HG03378 (cell line): ENCODE results near the gene TMEFF1.
"Not testable (repeated sequence)": the region's sequence is repeated elsewhere in the genome, so short reads cannot be mapped to it uniquely, and the experiment has no call there.

ENCODE experiments used
- ATAC-seq: cut with Tn5 transposase; IDR thresholded peaks from one replicate; pipeline ENCODE4 v1.9.1; 2021; ENCODE audit warnings: mild to moderate bottlenecking, moderate library complexity; ENCODE audit not compliant: unreplicated experiment

The TMEFF1 gene, protein sequence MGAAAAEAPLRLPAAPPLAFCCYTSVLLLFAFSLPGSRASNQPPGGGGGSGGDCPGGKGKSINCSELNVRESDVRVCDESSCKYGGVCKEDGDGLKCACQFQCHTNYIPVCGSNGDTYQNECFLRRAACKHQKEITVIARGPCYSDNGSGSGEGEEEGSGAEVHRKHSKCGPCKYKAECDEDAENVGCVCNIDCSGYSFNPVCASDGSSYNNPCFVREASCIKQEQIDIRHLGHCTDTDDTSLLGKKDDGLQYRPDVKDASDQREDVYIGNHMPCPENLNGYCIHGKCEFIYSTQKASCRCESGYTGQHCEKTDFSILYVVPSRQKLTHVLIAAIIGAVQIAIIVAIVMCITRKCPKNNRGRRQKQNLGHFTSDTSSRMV

DNA sequence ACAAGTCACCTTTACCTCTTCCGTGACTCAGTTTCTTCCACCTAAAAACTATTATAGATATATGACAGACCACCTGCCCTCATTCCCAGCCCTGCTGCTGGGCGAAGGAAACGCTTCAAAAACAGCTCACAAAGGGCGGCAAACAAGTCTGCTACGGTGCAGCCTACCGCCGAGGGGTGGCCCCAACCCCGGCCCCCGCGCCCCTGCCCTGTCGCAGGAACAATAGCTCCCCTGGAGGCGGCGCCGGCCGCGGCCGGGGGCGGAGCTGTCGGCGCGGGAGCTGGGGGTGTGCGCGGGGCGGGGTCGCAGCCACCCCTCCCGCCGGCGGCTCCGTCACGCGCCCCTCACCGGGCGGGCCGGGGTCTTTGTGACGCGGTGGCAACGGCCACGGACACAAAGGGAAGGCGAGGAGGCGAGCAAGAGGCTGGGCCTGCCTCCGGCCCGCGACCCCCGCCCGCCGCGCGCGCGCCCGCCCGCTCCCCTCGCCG, at the start of gene TMEFF1:
Gene TMEFF1, plus strand, starts transcription at position 362 of the 488 bp plus-strand sequence. CDS start 396 bp downstream, outside the sequence.
- ATAC-seq: no peak

DNA sequence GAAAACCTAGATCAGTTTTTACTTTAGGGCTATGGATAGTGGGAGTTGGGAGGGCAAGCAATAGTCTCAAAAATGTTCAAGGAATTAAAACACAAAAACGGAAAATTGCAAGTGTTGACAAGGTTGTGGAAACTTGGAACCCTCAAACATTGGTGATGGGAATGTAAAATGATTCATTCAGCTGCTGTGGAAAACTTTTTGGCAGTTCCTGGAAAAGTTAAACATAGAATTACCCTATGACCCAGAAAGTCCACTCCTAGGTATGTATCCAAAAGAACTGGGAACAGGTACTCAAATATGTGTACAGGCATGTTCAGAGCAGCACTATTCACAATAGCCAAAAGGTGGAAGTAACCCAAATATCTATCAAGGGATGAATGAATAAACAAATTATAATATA, 47.2 kb upstream of the TMEFF1 start:
- no peak for ATAC-seq

DNA sequence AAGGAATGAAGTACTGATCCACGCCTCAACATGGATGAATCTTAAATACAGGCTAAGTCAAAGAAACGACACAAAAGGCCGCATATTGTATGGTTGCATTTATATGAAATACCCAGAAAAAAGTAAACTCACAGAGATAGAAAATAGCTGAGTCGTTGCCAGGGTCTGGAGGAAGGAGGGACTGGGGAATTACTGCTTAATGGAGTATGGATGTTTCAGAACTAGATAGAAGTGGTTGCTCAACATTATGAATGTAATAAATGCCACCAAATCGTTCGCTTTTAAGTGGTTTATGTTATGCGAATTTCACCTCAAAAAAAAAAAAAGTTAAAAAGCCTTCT, 46.8 kb upstream of the TMEFF1 start:
- ATAC-seq: no peak

DNA sequence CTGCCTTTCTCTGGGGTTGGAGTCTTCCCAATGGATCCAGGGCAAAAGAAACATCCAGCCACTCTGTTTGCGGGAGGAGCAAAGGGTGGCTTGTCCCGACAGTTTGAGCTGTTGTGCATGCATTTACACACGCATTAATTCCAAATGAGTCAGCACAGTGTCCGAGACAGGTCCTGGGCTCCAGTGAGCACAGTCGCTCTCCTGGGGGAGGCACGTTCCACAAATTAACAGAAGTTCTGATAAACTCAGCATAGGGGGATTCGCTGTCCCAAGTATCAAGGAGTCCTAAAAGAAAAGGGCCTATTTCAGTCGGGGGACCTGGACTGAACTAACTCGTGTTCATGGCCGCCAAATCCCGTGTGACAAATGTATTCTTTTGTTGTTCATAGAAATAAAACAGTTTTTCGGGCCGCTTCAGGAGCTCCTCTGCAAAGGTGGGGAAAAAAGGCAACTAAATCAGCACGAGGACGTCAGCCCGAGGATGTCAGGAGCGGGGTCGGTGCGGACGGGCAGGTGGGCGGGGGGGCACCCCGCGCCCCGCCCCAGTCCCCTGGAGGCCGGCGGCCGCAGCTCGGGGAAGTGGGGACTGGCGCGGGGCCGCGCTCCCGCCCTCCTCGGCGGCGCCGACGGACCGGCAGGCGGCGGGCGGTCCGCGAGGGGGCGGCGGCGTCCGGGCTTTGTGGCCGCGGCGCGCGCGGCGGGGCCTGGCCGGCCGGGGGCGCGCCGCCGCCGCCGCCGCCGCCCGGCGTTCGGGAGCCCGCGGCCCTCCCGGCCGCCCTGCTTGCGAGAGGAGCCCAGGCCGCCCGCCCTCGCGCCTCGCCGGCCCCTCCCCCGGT, 46.2 kb upstream of the TMEFF1 start, which contains the start of gene MSANTD3:
Gene MSANTD3, plus strand, starts transcription at position 614 of the 836 bp plus-strand sequence. CDS start 14,796 bp downstream, outside the sequence.
- ATAC-seq: peak; percentile 44

DNA sequence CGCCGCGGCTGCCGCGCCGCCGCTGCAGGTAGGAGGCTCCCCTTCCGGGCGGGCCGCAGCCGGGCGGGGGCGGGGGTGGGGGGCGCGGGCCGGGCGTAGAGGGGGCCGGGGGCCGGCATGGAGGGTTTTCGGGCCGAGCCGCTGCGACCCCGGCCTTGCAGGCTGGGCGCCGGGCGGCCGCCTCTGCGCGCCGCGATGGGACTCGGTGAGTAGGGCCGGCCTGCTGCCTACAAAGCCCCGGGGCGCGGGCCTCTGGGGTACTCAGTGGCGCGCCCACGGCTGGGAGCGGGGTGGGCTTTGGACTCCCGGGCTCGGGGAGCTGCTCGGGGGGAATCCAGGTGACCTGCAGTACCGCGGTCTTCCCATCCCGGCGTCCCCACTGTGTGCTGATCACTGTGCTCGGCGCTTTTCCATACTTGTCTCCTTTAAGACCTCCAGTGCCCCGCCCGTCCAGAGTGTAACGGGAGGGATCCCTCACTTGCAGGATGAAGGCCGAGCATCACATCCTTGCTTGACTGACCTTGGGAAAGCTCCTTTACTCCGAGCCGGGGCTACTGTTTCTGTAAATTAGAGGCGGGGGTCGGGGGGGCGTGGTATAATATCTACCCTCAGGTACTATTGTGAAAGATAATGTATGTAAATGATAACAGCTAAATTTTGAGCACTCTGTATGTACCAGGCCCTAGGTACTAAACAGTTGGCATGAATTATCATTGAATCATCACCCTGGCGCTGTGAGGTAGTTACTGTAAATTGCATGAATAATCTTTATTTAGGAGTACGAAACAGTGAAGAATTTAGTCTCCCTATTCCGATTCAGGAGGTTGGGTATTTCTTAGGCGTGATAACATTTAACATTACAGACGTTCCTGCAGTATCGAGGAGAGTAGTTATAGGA, 45.3 kb upstream of the TMEFF1 start:
- peak; percentile 44 for ATAC-seq

DNA sequence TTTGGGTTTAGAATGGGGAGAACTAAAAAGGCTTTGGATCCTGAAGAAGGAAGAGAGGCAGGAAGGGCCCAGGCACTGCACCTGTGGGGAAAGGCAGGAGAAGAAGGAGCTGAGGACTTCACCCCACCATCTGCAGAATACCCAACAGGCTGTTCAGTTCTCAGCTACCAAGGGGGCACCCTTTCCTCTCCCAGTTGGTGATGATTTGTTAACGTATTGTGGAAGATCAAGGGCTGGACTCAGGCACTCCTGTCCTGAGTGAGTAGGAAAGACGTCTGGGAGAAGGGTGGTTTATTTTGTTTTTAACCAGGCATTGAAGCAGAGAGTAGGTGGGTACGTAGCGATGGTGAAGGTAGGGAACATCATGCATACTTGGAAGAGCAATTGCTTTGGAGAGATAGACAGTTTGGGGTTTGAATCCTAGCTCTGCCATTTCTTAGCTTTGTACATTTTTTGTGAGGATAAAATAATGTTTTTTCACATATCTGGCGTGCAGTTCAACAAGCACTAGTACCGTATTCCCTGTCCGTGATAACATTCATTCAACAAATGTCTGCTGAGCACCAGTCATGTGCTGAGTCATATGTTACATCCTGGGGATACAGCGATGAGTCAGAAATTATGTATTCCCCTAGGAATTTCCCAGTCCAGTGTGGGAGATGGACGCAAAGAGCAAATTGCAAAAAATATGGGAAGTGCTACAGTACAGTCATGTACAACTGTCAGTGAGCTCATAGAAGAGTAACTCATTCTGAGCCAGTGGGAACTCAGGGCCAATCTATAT, 43.9 kb upstream of the TMEFF1 start:
- ATAC-seq: no peak

DNA sequence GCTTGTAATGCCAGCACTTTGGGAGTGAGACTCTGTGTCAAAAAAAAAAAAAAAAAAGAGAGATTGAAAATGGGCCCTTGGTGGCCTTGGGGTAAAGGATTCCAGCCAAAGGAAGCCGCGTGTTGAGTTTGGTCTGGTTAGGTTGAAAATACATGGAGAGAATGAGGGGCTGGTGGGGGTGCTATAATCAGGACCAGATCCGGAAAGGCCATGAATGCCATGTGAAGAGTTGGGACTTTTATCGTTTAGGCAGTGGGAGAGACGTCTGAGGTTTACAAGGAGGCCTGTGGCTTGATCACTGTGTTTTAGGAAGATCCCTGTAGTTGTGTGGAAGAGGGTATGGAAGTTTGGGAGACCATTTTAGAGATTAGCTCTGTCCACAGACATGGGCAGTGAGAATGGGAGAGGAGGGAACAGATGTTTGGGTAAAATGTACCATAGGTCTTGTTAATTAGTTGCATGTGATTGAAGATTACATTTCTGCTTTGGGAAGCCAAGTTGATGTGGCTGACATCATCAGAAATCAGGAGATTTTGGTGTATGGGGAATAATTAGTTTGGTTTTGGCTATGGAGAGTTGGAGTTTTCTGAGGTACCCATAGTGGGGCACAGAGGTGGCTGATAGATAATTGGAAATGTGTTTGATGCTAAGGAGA, 42.5 kb upstream of the TMEFF1 start:
- no peak for ATAC-seq

DNA sequence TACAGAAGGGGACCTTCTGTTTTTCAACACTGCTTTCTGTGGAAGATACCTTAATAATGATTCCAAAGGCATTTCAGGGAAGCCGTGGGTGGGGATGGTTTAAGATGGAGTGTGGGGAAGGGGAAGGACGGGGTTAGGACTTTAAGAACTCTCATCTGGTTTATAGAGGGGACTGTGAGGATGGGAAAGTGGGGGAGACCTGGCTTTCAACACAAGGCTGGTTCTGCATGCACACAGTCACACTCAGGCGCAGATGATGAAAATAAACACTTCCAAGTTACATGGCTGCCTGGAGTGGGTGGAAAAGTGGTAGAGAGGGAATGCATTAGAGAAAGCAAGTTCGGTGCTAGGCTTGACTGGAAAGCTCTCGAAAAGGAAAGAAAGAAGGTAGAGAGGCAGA, 41.1 kb upstream of the TMEFF1 start:
- no peak for ATAC-seq

DNA sequence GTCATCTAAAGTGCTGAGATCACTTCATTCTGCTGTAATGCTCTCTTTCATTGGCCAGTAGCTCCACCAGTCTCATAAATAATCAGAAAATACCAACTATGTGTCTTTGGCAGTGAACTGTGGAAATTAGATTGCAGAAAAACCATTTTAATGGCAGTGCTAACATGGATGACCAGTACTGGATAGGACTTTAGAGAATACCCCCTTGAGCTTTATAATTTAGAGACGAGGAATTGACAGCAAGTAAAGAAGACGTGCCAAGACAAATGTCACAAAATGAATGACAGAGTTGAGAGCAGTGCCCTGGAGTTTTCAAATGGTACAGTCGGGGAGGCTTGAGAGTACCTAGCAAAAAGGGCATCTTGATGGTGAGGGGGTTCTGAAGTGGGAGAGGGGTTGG, 40.2 kb upstream of the TMEFF1 start:
- no peak for ATAC-seq

DNA sequence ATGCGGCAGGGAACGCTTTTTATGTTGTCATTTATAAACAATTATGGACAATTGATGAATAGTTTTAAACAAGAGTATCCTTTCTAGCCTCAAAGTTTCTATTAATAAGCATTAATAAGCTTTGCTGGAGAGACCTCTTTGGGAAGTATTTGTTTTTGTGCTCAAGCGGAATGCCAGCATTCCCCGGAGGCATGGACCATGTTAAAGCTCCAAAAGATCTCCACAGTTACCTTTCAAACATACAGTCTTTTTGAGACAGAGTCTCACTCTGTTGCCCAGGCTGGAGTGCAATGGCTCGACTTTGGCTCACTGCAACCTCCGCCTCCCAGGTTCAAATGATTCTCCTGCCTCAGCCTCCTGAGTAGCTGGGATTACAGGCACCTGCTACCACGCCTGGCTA, 36.4 kb upstream of the TMEFF1 start:
- ATAC-seq: no peak

DNA sequence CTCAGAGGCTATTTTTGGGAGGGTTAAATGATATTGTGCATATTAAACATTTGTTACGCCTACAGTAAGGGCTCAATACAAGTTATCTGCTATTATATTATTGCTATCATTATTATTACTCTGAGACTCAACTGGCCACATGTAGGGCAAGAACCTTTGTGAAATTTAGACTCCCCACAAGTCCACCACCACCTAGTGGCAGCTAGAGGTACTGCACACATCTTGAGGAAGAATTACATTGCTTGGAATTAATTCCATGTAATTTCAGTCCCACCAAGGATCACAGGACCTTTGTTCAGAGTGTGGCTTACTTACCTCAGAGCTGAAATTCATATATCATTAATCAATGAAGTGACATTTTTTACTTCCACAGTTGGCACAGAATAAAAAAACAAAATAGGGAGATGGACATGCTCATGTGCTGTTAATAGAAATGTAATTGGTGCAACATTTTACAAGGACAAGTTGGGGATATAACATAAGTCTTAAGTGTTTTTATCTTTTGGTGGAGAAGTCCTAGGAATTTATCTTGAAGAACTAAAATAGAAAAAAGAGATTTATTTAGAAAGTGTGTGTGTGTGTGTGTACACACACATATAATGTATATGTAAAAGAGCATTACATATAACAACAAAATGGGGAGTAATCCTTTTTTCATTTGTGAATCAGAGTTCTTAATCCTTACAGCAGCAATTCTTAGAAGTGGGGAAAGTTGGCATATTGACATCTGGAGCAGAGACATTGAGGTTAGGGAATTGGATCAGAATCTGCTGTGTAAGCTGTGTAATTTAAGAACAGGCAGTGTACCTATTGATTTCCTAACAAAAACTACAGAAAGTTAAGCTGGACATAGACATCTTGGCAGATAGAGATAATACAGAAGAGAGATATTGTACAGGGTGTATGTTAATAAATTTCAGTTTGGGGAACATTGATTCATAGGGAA, 34.8 kb upstream of the TMEFF1 start:
- ATAC-seq: peak; percentile 80

DNA sequence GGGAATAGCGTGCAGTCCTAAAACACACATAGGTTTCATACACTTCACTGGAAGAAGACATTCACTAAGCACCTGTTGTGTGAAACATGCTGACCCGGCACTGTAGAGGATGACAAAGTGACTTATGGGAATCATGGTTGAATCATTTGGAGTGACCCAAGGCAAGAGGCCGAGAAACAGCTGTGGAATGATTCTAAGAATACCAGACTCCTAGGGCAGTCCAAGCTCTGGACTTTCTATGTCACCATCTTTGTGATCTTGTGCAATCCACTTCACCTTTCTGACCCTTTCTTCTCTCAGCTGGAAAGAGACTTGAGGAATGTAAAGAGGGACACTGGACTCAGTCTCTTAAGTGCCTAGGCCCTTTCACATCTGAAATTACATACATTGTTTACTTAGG, 32.9 kb upstream of the TMEFF1 start:
- ATAC-seq: no peak

DNA sequence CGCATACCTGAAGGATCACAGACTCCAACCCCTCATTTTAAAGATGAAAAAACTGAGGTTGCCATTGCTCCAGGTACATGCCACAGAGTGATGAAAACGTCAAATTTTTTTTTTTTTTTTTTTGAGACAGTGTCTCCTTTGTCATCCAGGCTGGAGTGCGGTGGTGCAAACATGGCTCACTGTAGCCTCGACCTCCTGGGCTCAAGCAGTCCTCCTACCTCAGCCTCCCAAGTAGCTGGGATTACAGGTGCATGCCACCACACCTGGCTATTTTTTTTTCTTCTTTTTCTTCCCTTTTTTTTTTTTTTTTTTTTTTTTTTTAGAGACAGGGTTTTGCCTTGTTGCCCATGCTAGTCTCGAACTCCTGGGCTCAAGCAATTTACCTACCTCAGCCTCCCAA, 32.5 kb upstream of the TMEFF1 start:
- ATAC-seq: not testable (repeated sequence)

DNA sequence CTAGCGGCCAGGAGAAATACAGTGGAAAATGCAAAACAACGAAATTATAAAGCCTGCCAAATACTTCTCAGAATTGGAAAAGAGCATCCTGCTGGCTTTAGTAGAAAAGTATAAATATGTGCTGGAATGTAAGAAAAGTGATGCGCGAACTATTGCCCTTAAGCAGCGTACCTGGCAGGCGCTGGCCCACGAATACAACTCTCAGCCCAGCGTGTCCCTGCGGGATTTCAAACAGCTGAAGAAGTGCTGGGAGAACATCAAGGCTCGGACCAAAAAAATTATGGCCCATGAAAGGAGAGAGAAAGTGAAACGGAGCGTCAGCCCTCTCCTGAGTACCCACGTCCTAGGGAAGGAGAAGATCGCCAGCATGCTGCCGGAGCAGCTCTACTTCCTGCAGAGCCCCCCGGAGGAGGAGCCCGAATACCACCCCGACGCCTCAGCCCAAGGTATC, 31.0 kb upstream of the TMEFF1 start:
- ATAC-seq: no peak

DNA sequence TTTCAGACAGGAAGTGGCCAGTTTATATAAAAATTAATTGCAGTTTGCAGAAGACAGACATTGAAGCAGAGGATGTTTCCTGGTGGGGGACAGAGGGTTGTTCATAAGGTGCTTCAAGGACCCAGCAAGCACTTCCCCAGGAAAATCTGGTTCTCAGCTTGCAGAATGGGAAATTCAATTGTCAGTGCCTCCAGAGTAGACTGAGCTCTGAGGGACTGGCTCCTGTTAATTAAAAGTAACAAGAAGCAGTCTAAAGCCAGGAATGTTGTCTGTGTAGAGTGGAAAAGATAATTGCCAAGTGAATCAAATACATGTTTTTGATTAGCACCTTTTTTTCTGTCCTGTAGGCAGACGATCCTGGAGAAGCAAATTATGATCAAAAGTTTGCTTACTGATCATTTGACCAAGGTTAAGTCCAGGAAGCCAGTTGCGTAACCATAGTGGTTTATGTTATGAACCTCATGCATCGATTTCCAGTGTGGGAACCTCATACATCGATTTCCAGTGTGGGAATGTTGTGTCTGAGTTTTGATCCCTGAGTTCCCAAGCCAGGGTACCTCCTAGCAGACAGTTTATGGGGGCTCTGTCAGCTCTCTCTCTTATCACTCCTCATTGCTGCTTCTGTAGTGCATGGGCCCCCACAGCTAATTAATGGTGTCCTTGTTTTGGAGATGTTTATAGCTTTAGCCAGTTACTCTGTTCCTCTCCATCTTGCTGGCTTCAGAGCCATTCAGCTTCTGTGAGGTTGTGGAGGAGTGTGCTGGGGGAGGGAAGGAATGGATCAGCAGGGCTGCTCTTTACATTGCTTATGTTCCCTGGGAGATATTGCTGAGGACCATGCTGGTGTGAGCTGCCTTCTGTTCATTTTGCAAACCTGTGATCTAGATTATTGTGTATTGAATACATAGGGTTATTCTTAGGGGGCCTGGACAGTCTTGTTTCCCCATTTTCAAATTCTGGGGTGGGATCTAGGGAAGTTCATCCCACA, 28.9 kb upstream of the TMEFF1 start:
- ATAC-seq: no peak

DNA sequence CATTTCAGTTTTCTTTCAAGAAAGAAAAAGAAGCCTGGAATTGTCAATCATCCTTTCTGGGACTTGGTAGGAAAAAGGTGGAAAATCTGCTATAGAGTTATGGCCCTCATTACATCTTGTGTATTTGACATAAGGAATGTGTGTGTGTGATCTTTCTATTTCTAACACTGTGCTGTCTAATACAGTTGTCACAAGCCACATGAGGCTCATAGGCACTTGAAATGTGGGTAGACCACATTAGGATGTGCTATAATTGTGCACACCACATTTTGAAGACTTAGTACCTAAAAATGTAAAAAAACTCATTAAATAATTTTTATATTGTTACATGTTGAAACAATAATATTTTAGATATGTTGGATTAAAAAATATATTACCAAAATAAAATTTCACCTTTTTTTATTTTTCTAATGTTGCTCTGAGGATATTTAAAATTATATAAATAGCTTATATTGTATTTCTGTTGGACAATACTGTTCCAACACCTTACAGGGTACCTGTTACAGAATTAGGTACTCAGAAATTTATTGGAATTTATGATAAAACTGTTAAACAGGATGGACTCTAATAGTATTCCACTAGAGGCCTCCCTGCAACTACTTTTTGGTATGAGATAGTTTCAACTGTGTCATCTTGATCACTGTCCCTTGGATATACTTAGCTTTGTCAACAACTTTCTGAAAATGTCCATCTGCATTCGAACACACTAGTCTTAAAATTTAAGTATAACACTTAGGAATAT, 27.6 kb upstream of the TMEFF1 start:
- no peak for ATAC-seq
